Stimulated activated CD4-positive, alpha-beta T cell treated with anti-CD3 and anti-CD28 coated beads, Interleukin-1b, Interleukin-23, amount 100 ng/mL, for 4 hours (primary cell): ENCODE data around the gene TFF2.

ENCODE experiments used
- DNase-seq, 2 donors: peaks; one replicate each; pipeline ENCODE4 v3.0.0-alpha.2; 2020; ENCODE audit warnings: low read depth in 2 of 2

Gene TFF2

GRCh38 chr21:42366292-42367010, 15.7 kb upstream of the TFF2 start, which contains the start of gene TFF1:
TSS of gene TFF1 (minus strand) at chr21:42366535. CDS start at chr21:42366495, 40 bp downstream.
- no peak for DNase-seq

- DNase-seq, result no peak
These were observed 15.0 kb upstream of the TFF2 start for GRCh38 chr21:42365770-42366169.

GRCh38 chr21:42364304-42364865, 13.6 kb upstream of the TFF2 start:
- no peak for DNase-seq

GRCh38 chr21:42363312-42363711, 12.5 kb upstream of the TFF2 start:
- DNase-seq, result no peak

- no peak for DNase-seq
These were observed 11.9 kb upstream of the TFF2 start for GRCh38 chr21:42362700-42363099.

- no peak for DNase-seq
These were observed 11.4 kb upstream of the TFF2 start for GRCh38 chr21:42362198-42362597.

GRCh38 chr21:42361286-42361685, 10.5 kb upstream of the TFF2 start:
- no peak for DNase-seq

- no peak for DNase-seq
These were observed 9.5 kb upstream of the TFF2 start for GRCh38 chr21:42360317-42360716.

GRCh38 chr21:42358937-42359336, 8.1 kb upstream of the TFF2 start:
- no peak for DNase-seq

- no peak for DNase-seq
These were observed 7.5 kb upstream of the TFF2 start for GRCh38 chr21:42358261-42358660.

GRCh38 chr21:42357307-42357706, 6.5 kb upstream of the TFF2 start:
- no peak for DNase-seq

GRCh38 chr21:42356650-42357049, 5.9 kb upstream of the TFF2 start:
- no peak for DNase-seq

GRCh38 chr21:42356046-42356445, 5.3 kb upstream of the TFF2 start:
- no peak for DNase-seq

GRCh38 chr21:42353623-42354022, 2.8 kb upstream of the TFF2 start:
- DNase-seq, result no peak

- no peak for DNase-seq
These were observed 1.8 kb upstream of the TFF2 start for GRCh38 chr21:42352441-42353095.

- no peak for DNase-seq
These were observed 1.0 kb upstream of the TFF2 start for GRCh38 chr21:42351626-42352440.

- no peak for DNase-seq
These were observed 380 bp downstream of the TFF2 start for GRCh38 chr21:42350318-42350910.

- no peak for DNase-seq
These were observed 1.1 kb downstream of the TFF2 start for GRCh38 chr21:42349420-42350317.

GRCh38 chr21:42348762-42349161, 2.0 kb downstream of the TFF2 start:
- no peak for DNase-seq

- no peak for DNase-seq
These were observed 3.0 kb downstream of the TFF2 start for GRCh38 chr21:42347601-42348327.
